Endothelial cell of coronary artery (primary cell): Measurements from ENCODE around the gene KNSTRN. TPM values are rescaled to one million over a fixed set of nuclear protein-coding genes. Genes with fewer than 3 reads are reported as not detected.

Experiments
- total RNA-seq: library from RNA; depleted of rRNA; stranded (reverse); fragments of >200 nt; gene quantifications from 2 replicates; pipeline ENCODE4 v1.2.3, GENCODE V29; 2014

The KNSTRN gene, protein sequence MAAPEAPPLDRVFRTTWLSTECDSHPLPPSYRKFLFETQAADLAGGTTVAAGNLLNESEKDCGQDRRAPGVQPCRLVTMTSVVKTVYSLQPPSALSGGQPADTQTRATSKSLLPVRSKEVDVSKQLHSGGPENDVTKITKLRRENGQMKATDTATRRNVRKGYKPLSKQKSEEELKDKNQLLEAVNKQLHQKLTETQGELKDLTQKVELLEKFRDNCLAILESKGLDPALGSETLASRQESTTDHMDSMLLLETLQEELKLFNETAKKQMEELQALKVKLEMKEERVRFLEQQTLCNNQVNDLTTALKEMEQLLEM
- 30.4 and 47.1 TPM in 2 replicates for total RNA-seq

DNA sequence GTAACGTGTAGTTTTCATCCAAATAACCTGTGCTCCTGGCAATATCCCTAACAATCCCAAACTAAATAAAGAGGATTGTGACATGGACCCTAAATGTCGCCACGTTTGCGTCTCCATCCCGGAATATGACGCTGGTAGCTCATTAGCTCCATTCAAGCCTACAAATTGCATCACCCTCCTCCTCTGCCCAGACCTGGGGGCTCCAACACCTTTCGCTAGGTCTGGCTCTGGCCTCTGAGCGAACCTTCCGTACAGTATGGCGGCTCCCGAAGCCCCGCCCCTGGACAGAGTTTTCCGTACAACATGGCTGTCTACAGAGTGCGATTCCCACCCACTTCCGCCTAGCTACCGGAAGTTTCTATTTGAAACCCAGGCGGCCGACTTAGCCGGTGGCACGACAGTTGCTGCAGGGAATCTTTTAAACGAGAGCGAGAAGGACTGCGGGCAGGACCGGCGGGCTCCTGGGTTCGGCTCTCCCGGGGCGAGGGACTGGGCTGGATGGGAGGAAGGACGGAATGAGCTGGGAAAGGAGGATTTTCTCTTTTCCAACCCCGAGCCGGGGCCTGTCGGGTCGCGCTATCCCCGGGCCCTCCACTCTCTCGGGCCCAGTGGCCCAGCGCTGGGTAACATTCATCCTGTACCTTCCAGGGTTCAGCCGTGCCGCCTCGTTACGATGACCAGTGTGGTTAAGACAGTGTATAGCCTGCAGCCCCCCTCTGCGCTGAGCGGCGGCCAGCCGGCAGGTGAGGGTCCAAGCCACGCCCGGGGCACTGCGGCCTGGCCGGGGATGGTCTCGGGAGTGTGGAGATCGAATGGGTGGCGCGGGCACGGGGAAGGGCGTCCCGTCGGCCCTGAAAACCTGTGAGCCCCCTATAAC is at the start of gene KNSTRN:
Gene KNSTRN, plus strand, starts transcription at position 142 of the 877 bp plus-strand sequence. Its CDS starts 115 bp downstream, at position 257.

DNA sequence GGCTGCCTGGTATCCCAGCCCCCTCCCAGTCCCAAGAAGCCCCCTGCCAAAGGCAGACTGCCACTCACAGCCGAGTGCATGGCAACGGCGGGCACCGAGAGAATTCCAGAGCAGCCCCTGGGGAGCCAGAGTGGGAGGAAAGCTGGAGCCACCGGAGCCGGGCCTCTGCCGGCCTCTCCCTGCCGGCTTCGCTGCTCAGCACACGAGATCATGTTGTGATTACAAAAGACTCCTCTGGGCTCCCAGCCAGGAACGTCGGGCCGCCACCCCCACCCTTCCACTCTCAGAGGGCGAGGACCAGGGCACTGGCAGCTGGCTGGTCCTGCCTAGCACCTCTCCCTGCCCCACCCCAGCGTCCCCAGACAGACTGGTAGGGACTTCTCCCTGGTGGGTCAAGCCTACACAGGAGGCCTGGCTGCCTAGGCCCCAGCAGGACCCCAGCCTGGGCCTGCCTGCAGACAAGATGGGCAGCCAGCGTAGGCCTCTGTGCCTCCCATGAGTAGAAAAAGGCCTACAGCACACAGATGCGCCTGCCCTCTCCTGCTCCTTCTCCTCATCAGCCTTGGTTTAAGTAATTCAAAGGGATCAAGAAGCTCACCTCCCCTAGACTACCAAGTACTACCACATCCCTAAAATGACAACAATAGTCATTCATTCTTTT is 41.7 kb upstream of the KNSTRN start, which contains the start of gene CCDC9B:
Gene CCDC9B, minus strand, starts transcription at position 200 of the 661 bp plus-strand sequence. Its CDS starts 120 bp downstream, at position 80.

DNA sequence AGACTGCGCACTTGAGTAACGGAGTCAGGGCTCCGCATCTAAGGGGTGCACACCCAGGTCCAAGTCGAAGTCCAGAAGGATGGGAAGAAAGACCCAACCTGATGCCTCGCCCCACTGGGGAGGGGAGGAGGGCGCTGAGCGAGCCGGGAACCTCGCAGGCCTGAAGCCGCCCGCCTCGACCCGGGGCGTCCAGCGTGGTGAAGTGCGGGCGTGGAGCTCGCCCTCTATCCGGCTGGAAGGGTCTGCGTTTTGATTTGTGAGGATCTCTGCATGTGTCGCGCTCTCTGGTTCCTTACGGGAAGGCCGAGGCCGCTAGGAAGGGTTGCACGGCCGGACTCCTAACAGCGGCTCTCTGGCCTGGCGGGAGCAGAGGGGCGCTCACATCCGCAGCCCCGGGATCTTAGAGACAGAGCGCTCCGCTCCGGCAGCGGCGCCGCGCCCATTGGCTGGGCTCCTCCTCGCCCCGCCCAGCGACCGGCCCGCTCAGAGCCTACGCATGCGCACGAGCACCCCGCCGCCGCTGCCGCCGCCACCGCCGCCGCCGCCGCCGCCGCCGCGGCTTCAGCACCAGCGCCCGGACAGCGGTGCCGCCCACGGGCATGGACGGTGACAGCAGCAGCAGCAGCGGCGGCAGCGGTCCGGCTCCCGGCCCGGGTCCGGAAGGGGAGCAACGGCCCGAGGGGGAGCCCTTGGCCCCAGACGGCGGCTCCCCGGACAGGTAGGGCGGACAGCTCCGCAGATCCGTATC is 24.6 kb upstream of the KNSTRN start, which contains the start of gene DISP2:
Gene DISP2, plus strand, starts transcription at position 497 of the 748 bp plus-strand sequence. Its CDS starts 103 bp downstream, at position 600.

DNA sequence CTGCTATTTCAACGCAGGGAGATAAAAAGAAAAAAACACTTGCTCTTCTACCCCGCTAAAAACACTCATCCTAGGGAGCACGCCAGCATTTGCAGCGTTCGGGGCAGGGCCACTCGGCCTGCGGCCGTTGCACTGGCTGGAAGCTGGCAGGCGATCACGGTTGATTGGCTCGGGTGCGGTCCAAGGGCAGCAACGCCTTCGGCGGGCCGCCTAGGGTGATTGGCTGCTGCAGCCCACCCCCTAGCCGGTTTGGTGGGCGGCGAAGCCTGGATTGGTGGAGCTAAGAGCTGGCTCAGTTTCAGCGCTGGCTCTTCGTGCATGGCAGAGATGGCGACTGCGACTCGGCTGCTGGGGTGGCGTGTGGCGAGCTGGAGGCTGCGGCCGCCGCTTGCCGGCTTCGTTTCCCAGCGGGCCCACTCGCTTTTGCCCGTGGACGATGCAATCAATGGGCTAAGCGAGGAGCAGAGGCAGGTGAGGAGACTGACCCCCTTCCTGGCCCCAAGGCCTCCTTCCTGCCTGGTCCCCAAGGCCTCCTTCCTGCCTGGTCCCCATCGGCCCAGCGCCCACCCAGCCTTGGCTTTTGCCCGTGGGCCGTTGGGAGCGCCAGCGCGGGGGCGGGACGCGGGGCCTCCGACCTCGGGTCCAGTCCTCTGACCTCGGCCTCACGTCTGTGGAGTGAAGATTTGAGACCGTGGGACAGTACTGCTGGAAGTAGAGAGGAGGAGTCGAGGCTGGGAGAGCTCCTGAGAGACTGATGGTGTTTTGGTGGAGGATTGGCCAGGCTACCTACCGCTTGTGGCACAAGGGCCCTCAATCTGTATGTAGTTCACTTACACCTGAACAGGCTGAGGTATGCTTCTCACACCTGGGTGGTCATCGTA is 23.2 kb downstream of the KNSTRN start, which contains the start of gene IVD:
Gene IVD, plus strand, starts transcription at position 295 of the 881 bp plus-strand sequence. Its CDS starts 33 bp downstream, at position 328.

DNA sequence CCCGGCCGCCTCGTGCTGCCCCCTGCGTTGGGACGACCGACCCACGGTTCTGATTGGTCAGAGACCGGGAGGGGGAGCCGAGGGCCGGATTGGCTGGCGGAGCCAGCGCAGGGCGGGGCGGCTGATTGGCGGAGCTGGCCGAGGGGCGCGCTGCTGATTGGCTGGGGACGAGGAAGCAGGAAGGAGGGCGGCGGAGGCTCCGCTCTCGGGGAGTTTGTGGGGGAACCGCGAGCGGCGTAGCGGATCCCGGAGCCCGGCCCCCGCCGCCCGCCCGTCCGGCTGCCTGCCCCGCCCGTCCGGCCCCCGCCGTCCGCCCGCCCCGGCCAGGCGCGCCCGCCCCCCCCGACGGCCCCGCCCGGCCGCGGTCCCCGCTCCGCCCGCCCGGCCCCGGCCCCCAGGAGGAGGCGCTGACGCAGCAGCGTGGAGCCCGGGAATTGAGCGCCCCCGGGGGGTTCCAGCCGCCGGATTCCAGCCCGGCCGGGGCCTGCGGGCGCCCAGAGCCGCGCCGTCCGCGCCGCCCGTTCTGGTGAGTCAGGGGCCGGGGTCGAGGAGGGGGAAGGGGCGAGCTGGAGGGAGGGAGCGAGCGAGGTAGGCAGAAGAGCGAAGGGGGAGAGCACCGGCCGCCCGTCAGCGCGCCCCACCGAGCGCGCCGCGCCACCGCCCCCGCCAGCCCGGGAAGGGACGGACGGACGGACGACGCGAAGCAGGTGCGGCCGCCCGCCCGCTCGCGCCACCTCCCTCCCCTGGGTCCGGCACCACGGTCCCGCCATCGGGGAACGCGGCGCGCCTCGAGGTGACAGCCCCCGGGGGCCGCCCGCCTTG is 58.4 kb downstream of the KNSTRN start, which contains the start of gene BAHD1:
Gene BAHD1, plus strand, starts transcription at position 211 of the 822 bp plus-strand sequence. CDS start 17,512 bp downstream, outside the sequence.

Other genes starting within 250 kb of the KNSTRN start
- gene BUB1B, start 221.7 kb upstream of the KNSTRN start, total RNA-seq, result 10.1 and 29.4 TPM in 2 replicates
- not detected in 2 replicates for gene PAK6, start 143.7 kb upstream of the KNSTRN start, total RNA-seq
- gene ANKRD63, start 99.7 kb upstream of the KNSTRN start, total RNA-seq, result 0.09 TPM in 2 replicates
- 1.7 and 2.0 TPM in 2 replicates for gene PLCB2, start 74.8 kb upstream of the KNSTRN start, total RNA-seq
- 18.0 and 22.7 TPM in 2 replicates for gene INAFM2, start 59.0 kb upstream of the KNSTRN start, total RNA-seq
- gene CCDC9B, start 41.8 kb upstream of the KNSTRN start, total RNA-seq, result 26.2 and 75.5 TPM in 2 replicates
- not detected in 2 replicates for gene PHGR1, start 31.7 kb upstream of the KNSTRN start, total RNA-seq
- gene DISP2, start 24.5 kb upstream of the KNSTRN start, total RNA-seq, result 0.18 and 0.19 TPM in 2 replicates
- 36.4 and 46.3 TPM in 2 replicates for gene IVD, start 23.1 kb downstream of the KNSTRN start, total RNA-seq
- 6.7 and 8.2 TPM in 2 replicates for gene BAHD1, start 58.2 kb downstream of the KNSTRN start, total RNA-seq
- 7.3 and 8.7 TPM in 2 replicates for gene CHST14, start 88.3 kb downstream of the KNSTRN start, total RNA-seq
- gene CCDC32, start 182.3 kb downstream of the KNSTRN start, total RNA-seq, result 15.3 and 20.9 TPM in 2 replicates
- gene RPUSD2, start 186.6 kb downstream of the KNSTRN start, total RNA-seq, result 13.9 and 14.0 TPM in 2 replicates
- gene KNL1, start 211.5 kb downstream of the KNSTRN start, total RNA-seq, result 8.2 and 20.7 TPM in 2 replicates